Endothelial cell of umbilical vein (primary cell): ENCODE results near the gene ATG13. TPM values are rescaled to one million over a fixed set of nuclear protein-coding genes. Genes with fewer than 3 reads are reported as not detected.

Experiments
- BruUV-seq: library from RNA; stranded (reverse); fragments of 400-500 nt; replicated peaks from 2 replicates; lab custom pipeline; 2021; lab: Mats Ljungman, UMichigan
- CTCF ChIA-PET: fragments of 300-600, 350-600 bp; sonication (Branson Sonifier 250); formaldehyde crosslinking; loops from one replicate; lab custom pipeline; 2021; ENCODE audit warnings: antibody characterized with exemption, inconsistent platforms; lab: Charles Lee
- POLR2A ChIA-PET: fragments of 300-600, 350-600 bp; sonication (Branson Sonifier 250); formaldehyde crosslinking; loops from one replicate; lab custom pipeline; 2021; ENCODE audit warnings: antibody characterized with exemption, inconsistent platforms; lab: Charles Lee
- DNase-seq: peaks from one replicate; pipeline ENCODE4 v3.0.0-alpha.2; 2011; ENCODE audit warnings: low read depth, low spot score
- FAIRE-seq: peaks from 2 replicates; lab custom pipeline; 2011; peaks lifted over from hg19 to GRCh38; lab: Jason Lieb, UNC
- H2AFZ ChIP-seq: 2 replicates; pipeline ENCODE4 v1.6.0; 2012; ENCODE audit warnings: low read depth, low read length, control low read depth, inconsistent platforms
- H3K27ac ChIP-seq: 2 replicates; pipeline ENCODE4 v1.5.1; 2011; ENCODE audit warnings: low read depth, mild to moderate bottlenecking, control low read depth, low read length, moderate library complexity; ENCODE audit not compliant: insufficient read depth
- H3K27me3 ChIP-seq, 2 experiments: 2 replicates each; pipeline versions ENCODE4 v1.6.0 to v1.6.1; 2011; ENCODE audit warnings: low read length in 2 of 2, mixed read lengths in 1 of 2; ENCODE audit not compliant: control insufficient read depth in 2 of 2, insufficient read depth in 2 of 2
- H3K36me3 ChIP-seq, 2 experiments: 2 replicates in 1 of 2; 3 replicates in 1 of 2; pipeline ENCODE4 v1.5.1; 2011; ENCODE audit warnings: low read length in 2 of 2, mild to moderate bottlenecking in 1 of 2, moderate library complexity in 1 of 2; ENCODE audit not compliant: control insufficient read depth in 2 of 2, insufficient read depth in 2 of 2; ENCODE audit errors: extremely low read depth in 1 of 2
- H3K4me1 ChIP-seq: 3 replicates; pipeline ENCODE4 v1.5.1; 2011; ENCODE audit warnings: mild to moderate bottlenecking, low read length; ENCODE audit not compliant: control insufficient read depth, insufficient read depth; ENCODE audit errors: extremely low read depth
- H3K4me2 ChIP-seq: 2 replicates; pipeline ENCODE4 v1.6.1; 2011; ENCODE audit warnings: low read length, control low read depth, mixed read lengths; ENCODE audit not compliant: insufficient read depth
- H3K4me3 ChIP-seq, 3 experiments: fragments of 200-600 bp in 1 of 3; sonication (generic), shearing (Covaris generic) in 1 of 3; replicated peaks in 1 of 3; 2 replicates each; pipeline ENCODE4 v1.5.1; 2011 to 2016; ENCODE audit warnings: control low read depth in 3 of 3, low read length in 3 of 3, mild to moderate bottlenecking in 2 of 3, inconsistent platforms in 1 of 3, low read depth in 1 of 3, moderate library complexity in 1 of 3; ENCODE audit not compliant: insufficient read depth in 1 of 3
- H3K79me2 ChIP-seq: 2 replicates; pipeline ENCODE4 v1.6.0; 2012; ENCODE audit warnings: low read length, inconsistent platforms; ENCODE audit not compliant: control insufficient read depth, insufficient read depth
- H3K9ac ChIP-seq: replicated peaks from 2 replicates; pipeline ENCODE3; 2011; ENCODE audit warnings: low read length, control low read depth; ENCODE audit not compliant: insufficient read depth; ENCODE audit errors: extremely low read depth
- H3K9me1 ChIP-seq: replicated peaks from 3 replicates; pipeline ENCODE4 v1.6.0; 2011; ENCODE audit warnings: mild to moderate bottlenecking, low read length; ENCODE audit not compliant: control insufficient read depth, insufficient read depth; ENCODE audit errors: extremely low read depth
- H3K9me3 ChIP-seq: replicated peaks from 2 replicates; pipeline ENCODE4 v1.5.1; 2012; ENCODE audit warnings: low read length, inconsistent platforms; ENCODE audit not compliant: control insufficient read depth, insufficient read depth
- H4K20me1 ChIP-seq: replicated peaks from 2 replicates; pipeline ENCODE3; 2011; ENCODE audit warnings: mild to moderate bottlenecking, low read length; ENCODE audit not compliant: control insufficient read depth, insufficient read depth; ENCODE audit errors: extremely low read depth
- CTCF ChIP-seq, 2 donors: IDR thresholded peaks; 1 replicate in 1 of 2; 2 replicates in 1 of 2; pipeline ENCODE4 v1.5.1; 2011; ENCODE audit warnings: low read length in 2 of 2, mild to moderate bottlenecking in 2 of 2, moderate library complexity in 2 of 2, control low read depth in 1 of 2, inconsistent platforms in 1 of 2, low read depth in 1 of 2; ENCODE audit not compliant: insufficient read depth in 1 of 2; ENCODE audit errors: extremely low read depth in 1 of 2
- EZH2 ChIP-seq: IDR thresholded peaks from 2 replicates; pipeline ENCODE4 v1.6.1; 2012; ENCODE audit warnings: borderline replicate concordance, low read depth, mild to moderate bottlenecking, moderate library complexity, low read length, inconsistent platforms; ENCODE audit not compliant: severe bottlenecking
- FOS ChIP-seq: IDR thresholded peaks from 2 replicates; pipeline ENCODE4 v1.6.1; 2011; ENCODE audit warnings: mild to moderate bottlenecking, low read length, moderate library complexity, borderline replicate concordance; ENCODE audit not compliant: insufficient read depth
- GATA2 ChIP-seq: IDR thresholded peaks from 2 replicates; pipeline ENCODE4 v1.7.0; 2011; ENCODE audit warnings: low read depth, mild to moderate bottlenecking, moderate library complexity, mixed read lengths, low read length; ENCODE audit not compliant: insufficient read length, insufficient read depth
- JUN ChIP-seq: IDR thresholded peaks from 2 replicates; pipeline ENCODE4 v1.6.1; 2011; ENCODE audit warnings: borderline replicate concordance, low read depth; ENCODE audit not compliant: insufficient read length, insufficient read depth
- MAX ChIP-seq: IDR thresholded peaks from 2 replicates; pipeline ENCODE4 v1.6.1; 2011; ENCODE audit not compliant: insufficient read depth, insufficient read length
- MYC ChIP-seq: IDR thresholded peaks from one replicate; pipeline ENCODE4 v1.6.1; 2011; ENCODE audit warnings: mild to moderate bottlenecking, low read depth, low read length
- POLR2A ChIP-seq: IDR thresholded peaks from 2 replicates; pipeline ENCODE4 v1.6.1; 2012; ENCODE audit warnings: low read depth, mild to moderate bottlenecking, control low read depth, low read length
- POLR2AphosphoS5 ChIP-seq: IDR thresholded peaks from 2 replicates; pipeline ENCODE4 v1.6.1; 2012; ENCODE audit warnings: low read depth, mild to moderate bottlenecking, control low read depth, low read length, moderate library complexity; ENCODE audit not compliant: insufficient read depth
- dilution Hi-C: fragments of 300-500 bp; cut with MboI; formaldehyde crosslinking; loops from one replicate; pipeline ENCODE4 v1.15.0; 2019; ENCODE audit warnings: low sequenced_read_pairs; ENCODE audit not compliant: extremely low pct_ligation_motif_present
- intact Hi-C: fragments of 100-400 bp; cut with micrococcal nuclease; formaldehyde crosslinking; loops from one replicate; pipeline ENCODE4 v1.10.0; 2022
- polyA plus RNA-seq, 4 experiments: library from polyadenylated mRNA; depleted of rRNA in 3 of 4; stranded (reverse) in 3 of 4; unstranded in 1 of 4; fragments of >200 nt; gene quantifications; 2 replicates each; pipeline versions ENCODE4 v1.2.1 to v1.2.3, GENCODE V29; 2011 to 2012; ENCODE audit warnings: missing spikeins in 1 of 4
- total RNA-seq: library from RNA; stranded (reverse); gene quantifications from 2 replicates; pipeline ENCODE4 v1.2.3, GENCODE V29; 2021

The ATG13 gene
- total and polyA plus RNA-seq, 2 donors (not counting 3 experiments of a cell fraction or from before 2014, with no cell fraction given) = 60.1 to 66.5 TPM

- FAIRE-seq (no peak), DNase-seq (no peak)
- dilution Hi-C loops (no loop called here), intact Hi-C loops (no loop called here)
- Histone ChIP-seq H2AFZ (no peak overlapping the region), H3K9ac (no peak overlapping the region), H3K27ac (no peak overlapping the region), H3K4me1 (peaks cover 16% of the 10 kb centered on the region), H3K9me1 (no peaks in the 10 kb centered on the region), H3K4me2 (no peak overlapping the region), H3K4me3 (no peak overlapping the region), H4K20me1 (peaks cover 5% of the 10 kb centered on the region), H3K27me3 (no peaks in the 10 kb centered on the region), H3K36me3 (no peaks in the 10 kb centered on the region), H3K9me3 (no peaks in the 10 kb centered on the region), H3K79me2 (peaks cover 73% of the 10 kb centered on the region)
- TF ChIP-seq EZH2 (no peak), FOS (no peak), CTCF (IDR thresholded peaks at IDR 0.05; ENCODE audit: extremely low read depth in 1 of 2, insufficient read depth in 1 of 2, low read depth in 1 of 2, low read length in 2 of 2) (no peak), MAX (no peak), JUN (no peak), MYC (no peak), POLR2AphosphoS5 (no peak), GATA2 (no peak), POLR2A (no peak)
- no TSS peak for BruUV-seq
- ChIA-PET POLR2A (no interaction called here), CTCF (interaction anchor here (0.6 kb wide), 1 partner anchor 9 kb away, joined by 3 read pairs; no protein-coding TSS in a partner anchor)
Observed at GRCh38 chr11:46588131-46588530, 29.2 kb upstream of the ATG13 start.
